A375 (cell line): ENCODE measurements around the gene TMEM89. TPM values are rescaled to one million over a fixed set of nuclear protein-coding genes. Genes with fewer than 3 reads are reported as not detected.

Source experiments
- total RNA-seq: library from RNA; depleted of rRNA; stranded (reverse); fragments of >200 nt; shearing (Covaris generic); gene quantifications from 2 replicates; pipeline ENCODE4 v1.2.3, GENCODE V29; 2014; rRNA removed

TMEM89 gene
- not detected in 2 replicates for total RNA-seq

GRCh38 chr3:48621461-48621869 lies at the start of gene TMEM89:
TMEM89 (minus strand) TSS chr3:48621769; CDS start chr3:48621756, 13 bp downstream.

GRCh38 chr3:48662753-48663488 lies 41.4 kb upstream of the TMEM89 start, which contains the start of gene CELSR3:
CELSR3 (minus strand) TSS chr3:48662886; CDS start chr3:48662634, 252 bp downstream.

GRCh38 chr3:48635222-48636021 lies 13.9 kb upstream of the TMEM89 start, which contains the start of gene SLC26A6:
SLC26A6 (minus strand) TSS chr3:48635461; CDS start chr3:48635393, 68 bp downstream.

GRCh38 chr3:48609088-48610005 lies 12.2 kb downstream of the TMEM89 start, which contains the start of gene UQCRC1:
UQCRC1 (minus strand) TSS chr3:48609646; CDS start chr3:48609620, 26 bp downstream.

GRCh38 chr3:48595075-48595525 lies 26.5 kb downstream of the TMEM89 start, which contains the start of gene COL7A1:
COL7A1 (minus strand) TSS chr3:48595329; CDS start chr3:48595159, 170 bp downstream.

Other genes starting within 250 kb of the TMEM89 start
- gene FBXW12, start 249.6 kb downstream of the TMEM89 start, total RNA-seq: 0.04 TPM in 1 of 2 replicates, not detected in the other
- gene PLXNB1, start 191.7 kb downstream of the TMEM89 start, total RNA-seq: 25.6 and 29.2 TPM in 2 replicates
- 30.7 and 33.8 TPM in 2 replicates for gene CCDC51, start 181.7 kb downstream of the TMEM89 start, total RNA-seq
- gene TMA7, start 181.5 kb downstream of the TMEM89 start, total RNA-seq: 631 and 866 TPM in 2 replicates
- 13.7 and 14.2 TPM in 2 replicates for gene ATRIP, start 175.0 kb downstream of the TMEM89 start, total RNA-seq
- 107 and 119 TPM in 2 replicates for gene SHISA5, start 117.6 kb downstream of the TMEM89 start, total RNA-seq
- gene PFKFB4, start 65.0 kb downstream of the TMEM89 start, total RNA-seq: 57.7 and 76.4 TPM in 2 replicates
- gene UCN2, start 58.0 kb downstream of the TMEM89 start, total RNA-seq: 17.5 and 30.5 TPM in 2 replicates
- 14.6 and 21.1 TPM in 2 replicates for gene COL7A1, start 26.4 kb downstream of the TMEM89 start, total RNA-seq
- 264 and 282 TPM in 2 replicates for gene UQCRC1, start 12.1 kb downstream of the TMEM89 start, total RNA-seq
- gene SLC26A6, start 13.7 kb upstream of the TMEM89 start, total RNA-seq: 22.7 and 23.9 TPM in 2 replicates
- gene CELSR3, start 41.1 kb upstream of the TMEM89 start, total RNA-seq: 7.3 and 7.9 TPM in 2 replicates
- gene NCKIPSD, start 64.1 kb upstream of the TMEM89 start, total RNA-seq: 28.9 and 42.3 TPM in 2 replicates
- 59.2 and 60.7 TPM in 2 replicates for gene IP6K2, start 95.5 kb upstream of the TMEM89 start, total RNA-seq
- gene PRKAR2A, start 226.1 kb upstream of the TMEM89 start, total RNA-seq: 37.3 and 43.5 TPM in 2 replicates